ENCODE measurements around the gene PPFIBP1. TPM values are rescaled to one million over a fixed set of nuclear protein-coding genes. Genes with fewer than 3 reads are reported as not detected.
"Not testable (repeated sequence)": the region's sequence is repeated elsewhere in the genome, so short reads cannot be mapped to it uniquely, and the experiment has no call there.

Gene PPFIBP1
- total and polyA plus RNA-seq, 4 experiments from 2014 or later = 2.1 to 6.5 (median 3.8) TPM

DNA sequence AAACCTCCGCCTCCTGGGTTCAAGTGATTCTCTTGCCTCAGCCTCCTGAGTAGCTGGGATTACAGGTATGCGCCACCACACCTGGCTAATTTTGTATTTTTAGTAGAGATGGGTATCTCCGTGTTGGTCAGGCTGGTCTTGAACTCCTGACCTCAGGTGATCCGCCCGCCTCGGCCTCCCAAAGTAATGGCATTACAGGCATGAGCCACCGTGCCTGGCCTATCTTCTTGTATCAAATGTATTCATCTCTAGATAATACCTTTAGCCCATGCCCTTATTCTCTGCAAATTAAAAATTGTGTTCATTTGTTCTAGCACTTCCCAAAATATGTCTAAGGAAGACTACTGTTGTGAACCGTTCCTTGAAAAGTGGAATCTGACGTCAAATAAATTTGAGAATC, 210.3 kb downstream of the PPFIBP1 start:
- DNase-seq; POLR2A ChIA-PET (ENCODE audit: partially characterized antibody); H3K4me1 ChIP-seq (ENCODE audit: insufficient read depth, low read length); H3K27ac Mint-ChIP-seq; H3K4me3 Mint-ChIP-seq; H3K27me3 ChIP-seq (ENCODE audit: insufficient read depth, low read length); H3K4me1 Mint-ChIP-seq; H3K27me3 Mint-ChIP-seq; H3K27ac ChIP-seq (ENCODE audit: low read depth, low read length); H3K4me3 ChIP-seq (ENCODE audit: low read length in 2 of 2); H3K9me3 ChIP-seq (ENCODE audit: control insufficient read depth in 1 of 2, low read length in 2 of 2); H3K9me3 Mint-ChIP-seq: not testable (repeated sequence)
- H3K36me3 Mint-ChIP-seq = peaks cover 34 to 62% of the 10 kb centered on the region in 2 donors
- H3K36me3 ChIP-seq (ENCODE audit: insufficient read depth, low read length) = peaks cover 11% of the 10 kb centered on the region
- CTCF ChIA-PET (ENCODE audit: partially characterized antibody) = interaction anchor here (0.7 to 6.4 kb wide), 5 partner anchors 14 to 219 kb away, joined by 3 to 63 read pairs (median 4); no protein-coding TSS in a partner anchor
- intact Hi-C loops (cut with micrococcal nuclease) = loop anchor here (5.0 kb wide), 2 partner anchors 108 to 1138 kb away; no protein-coding TSS in a partner anchor

DNA sequence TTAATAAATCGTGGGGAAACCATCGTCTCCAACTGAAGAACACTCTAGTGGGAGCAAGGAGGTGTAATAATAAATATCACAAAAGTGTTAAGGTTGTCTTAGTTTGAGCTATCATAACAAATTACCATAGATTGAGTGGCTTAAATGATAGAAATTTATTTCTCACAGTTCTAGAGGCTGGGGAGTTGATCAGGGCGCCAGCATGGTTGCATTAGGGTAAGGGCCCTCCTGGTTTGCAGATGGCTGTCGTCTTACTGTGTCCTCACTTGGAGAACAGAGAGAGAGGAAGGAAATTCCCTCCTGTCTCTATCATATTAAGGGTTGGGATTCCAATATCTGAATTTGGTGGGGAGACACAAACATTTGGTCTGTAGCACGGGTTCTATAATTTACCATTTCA, 219.6 kb downstream of the PPFIBP1 start:
- peaks cover 0 to 3% (median 0%) of the 10 kb centered on the region in 4 donors for H3K4me1 Mint-ChIP-seq
- no peaks in the 10 kb centered on the region for H3K4me1 ChIP-seq (ENCODE audit: insufficient read depth, low read length)
- no peaks in the 10 kb centered on the region for H3K9me3 ChIP-seq (ENCODE audit: control insufficient read depth in 1 of 2, low read length in 2 of 2)
- H3K9me3 Mint-ChIP-seq = no peaks in the 10 kb centered on the region
- ChIA-PET POLR2A (ENCODE audit: partially characterized antibody) (no interaction called here), CTCF (ENCODE audit: partially characterized antibody) (no interaction called here)
- peaks cover 34 to 58% of the 10 kb centered on the region in 2 donors for H3K36me3 Mint-ChIP-seq
- H3K36me3 ChIP-seq (ENCODE audit: insufficient read depth, low read length) = peaks cover 17% of the 10 kb centered on the region
- intact Hi-C loops (cut with micrococcal nuclease) = no loop called here
- no peak for DNase-seq
- H3K4me3 ChIP-seq (ENCODE audit: low read length in 2 of 2) = no peak overlapping the region
- H3K27ac ChIP-seq (ENCODE audit: low read depth, low read length) = no peak overlapping the region
- no peak overlapping the region for H3K4me3 Mint-ChIP-seq
- H3K27me3 ChIP-seq (ENCODE audit: insufficient read depth, low read length) = no peaks in the 10 kb centered on the region
- H3K27ac Mint-ChIP-seq = no peak overlapping the region
- H3K27me3 Mint-ChIP-seq = no peaks in the 10 kb centered on the region

Other genes with a start within 250 kb of the PPFIBP1 start
- under 1 TPM; 0.17 to 0.32 TPM for gene BMAL2, start 191.4 kb upstream of the PPFIBP1 start, total RNA-seq
- gene BMAL2, start 191.4 kb upstream of the PPFIBP1 start, polyA plus RNA-seq = under 1 TPM in 1 of 2 donors, not detected in 1; 0.20 TPM
- gene SMCO2, start 77.5 kb upstream of the PPFIBP1 start, total RNA-seq = not detected
- not detected for gene SMCO2, start 77.5 kb upstream of the PPFIBP1 start, polyA plus RNA-seq
- not detected for gene REP15, start 172.2 kb downstream of the PPFIBP1 start, total RNA-seq
- under 1 TPM in 1 of 2 donors, not detected in 1; 0.47 TPM for gene REP15, start 172.2 kb downstream of the PPFIBP1 start, polyA plus RNA-seq
- 10 to 100 TPM; 20.3 to 21.1 TPM for gene MRPS35, start 186.6 kb downstream of the PPFIBP1 start, total RNA-seq
- 10 to 100 TPM; 61.3 to 69.8 TPM for gene MRPS35, start 186.6 kb downstream of the PPFIBP1 start, polyA plus RNA-seq